UCSD-AML1 (cell line): ENCODE data around the gene IGF1R.

Experiments
- DNase-seq: peaks from one replicate; lab custom pipeline; 2025; ENCODE audit not compliant: unreplicated experiment; lab: John Stamatoyannopoulos, UW

Gene IGF1R

DNA sequence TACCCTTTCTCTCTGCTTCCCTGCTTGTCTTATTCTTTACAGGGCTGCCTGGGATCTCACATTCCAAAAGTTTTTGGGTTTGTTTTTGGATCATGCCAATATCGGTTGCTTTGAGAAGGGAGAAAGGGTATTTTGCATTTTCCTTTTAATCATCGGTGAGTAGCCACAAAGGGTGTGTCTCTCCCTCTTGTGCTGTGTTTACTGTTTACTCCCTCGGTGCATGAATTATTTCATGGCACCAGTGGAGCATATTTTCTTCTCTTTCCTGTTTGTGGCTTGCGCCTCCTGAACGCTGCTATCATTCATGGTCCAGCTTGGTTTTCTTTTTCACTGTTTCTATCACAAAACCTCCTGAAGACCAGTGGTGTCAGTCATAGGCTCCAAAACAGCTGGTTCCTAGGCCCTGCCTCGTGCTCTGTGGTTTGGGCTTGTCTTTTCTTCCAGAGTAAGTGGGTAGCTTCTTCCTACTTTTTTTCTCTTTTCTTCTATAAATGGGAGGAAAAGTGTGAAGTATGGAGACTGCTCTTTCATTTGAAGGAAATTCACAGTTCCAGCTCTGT lies 54.9 kb downstream of the IGF1R start:
- DNase-seq, result no peak

DNA sequence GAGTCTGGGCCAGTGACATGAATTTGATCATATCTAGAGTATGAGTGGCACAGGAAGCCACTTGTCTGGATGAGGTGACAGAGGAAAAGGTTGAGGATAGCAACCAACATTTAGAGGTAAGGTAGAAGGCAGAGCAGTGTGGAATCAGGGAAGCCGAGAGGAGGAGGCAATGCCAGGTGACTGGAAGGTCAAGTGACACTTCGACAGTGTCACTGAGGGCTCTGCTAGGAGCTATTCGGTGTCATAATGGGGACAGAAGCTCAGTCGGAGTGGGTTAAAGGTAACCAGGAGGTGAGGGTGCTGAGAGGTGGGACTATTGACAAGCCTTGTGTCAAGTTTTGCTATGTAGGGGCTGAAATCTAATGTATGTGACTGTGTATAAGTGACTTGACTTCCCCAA lies 56.7 kb downstream of the IGF1R start:
- DNase-seq, result no peak

DNA sequence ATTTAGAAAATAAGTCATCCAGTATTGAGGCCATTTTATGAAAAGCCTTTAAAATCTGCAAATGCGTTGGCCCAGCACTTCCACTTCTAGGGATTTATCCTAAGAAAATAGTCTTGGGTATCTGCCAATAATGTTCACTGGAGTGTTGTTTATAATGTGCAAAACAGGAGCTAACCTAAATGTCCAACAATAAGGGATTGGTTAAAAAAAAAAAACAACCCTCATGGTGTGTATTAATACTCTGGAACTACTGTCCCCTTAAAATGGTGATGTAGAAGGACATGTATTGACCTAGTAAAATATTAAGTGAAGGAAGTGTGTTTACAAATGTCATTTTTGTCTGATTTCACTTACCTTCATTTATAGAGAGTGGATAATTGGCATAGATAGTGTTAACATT lies 58.0 kb downstream of the IGF1R start:
- DNase-seq, result no peak

DNA sequence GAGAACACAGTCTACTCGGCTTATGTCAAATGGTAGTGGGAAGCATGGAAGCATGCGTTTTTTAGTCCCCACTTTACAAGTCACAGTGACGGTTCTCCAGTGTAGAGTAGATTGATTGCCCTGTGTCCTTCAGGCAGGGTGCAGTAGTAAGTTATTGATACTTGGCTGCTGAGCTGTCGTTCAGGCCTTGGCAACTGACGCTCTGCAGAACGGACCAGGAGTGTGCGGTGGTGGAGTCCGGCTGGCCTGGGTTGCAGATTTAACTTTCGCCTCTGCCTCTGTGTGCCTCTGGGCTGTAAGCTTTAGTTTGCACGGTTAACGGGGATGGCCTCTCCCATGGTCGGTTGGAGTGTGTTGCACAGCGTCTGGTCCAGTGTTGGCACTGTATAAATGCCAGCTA lies 58.6 kb downstream of the IGF1R start:
- no peak for DNase-seq

- no peak for DNase-seq
Measured at GRCh38 chr15:98708037-98708590, 59.8 kb downstream of the IGF1R start.

GRCh38 chr15:98711810-98712209 lies 63.5 kb downstream of the IGF1R start:
- no peak for DNase-seq

- DNase-seq, result no peak
Measured at GRCh38 chr15:98712845-98713584, 64.7 kb downstream of the IGF1R start.

DNA sequence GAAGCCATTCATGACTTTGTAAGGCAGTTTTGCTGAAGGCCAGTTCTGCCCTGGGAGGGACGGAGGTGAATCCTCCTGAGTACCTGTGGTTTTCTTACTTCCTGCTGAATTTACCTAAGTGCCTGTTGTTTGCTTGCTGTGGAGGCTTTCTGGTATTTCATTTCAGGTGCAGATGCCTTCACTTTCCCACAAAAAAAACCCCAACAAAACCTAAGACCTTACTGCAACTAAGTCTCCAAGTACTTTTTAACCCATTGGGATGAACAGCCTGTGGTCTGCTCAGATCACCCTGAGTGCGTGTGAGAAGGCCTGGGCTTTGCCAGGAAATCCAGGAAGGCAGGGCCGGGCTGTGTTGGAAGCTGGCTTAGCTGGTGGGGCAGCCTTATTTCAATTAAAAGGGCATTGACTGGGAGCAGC lies 65.3 kb downstream of the IGF1R start:
- DNase-seq, result no peak

GRCh38 chr15:98714922-98715321 lies 66.6 kb downstream of the IGF1R start:
- no peak for DNase-seq

DNA sequence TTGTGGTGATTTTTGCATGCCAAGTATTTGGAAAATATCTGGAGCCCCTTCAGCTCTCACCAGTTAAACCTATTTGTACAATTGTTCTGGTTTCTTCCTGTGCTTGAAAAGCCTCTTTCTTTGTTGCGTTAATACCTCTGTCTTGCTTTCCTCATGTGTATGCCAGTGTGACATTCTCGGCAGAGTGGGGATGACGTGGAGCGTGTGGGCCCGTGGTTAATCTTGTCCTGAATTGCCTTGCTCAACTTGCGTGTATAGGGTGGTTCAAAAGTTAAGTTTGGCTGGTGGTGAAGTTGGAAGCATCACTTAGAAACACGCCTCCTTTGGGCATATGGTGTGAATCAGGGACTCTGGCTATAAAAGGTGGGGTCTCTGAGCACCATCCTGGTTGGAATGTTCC lies 67.1 kb downstream of the IGF1R start:
- DNase-seq, result no peak

- DNase-seq, result no peak
Measured at GRCh38 chr15:98715890-98716443, 67.6 kb downstream of the IGF1R start.

DNA sequence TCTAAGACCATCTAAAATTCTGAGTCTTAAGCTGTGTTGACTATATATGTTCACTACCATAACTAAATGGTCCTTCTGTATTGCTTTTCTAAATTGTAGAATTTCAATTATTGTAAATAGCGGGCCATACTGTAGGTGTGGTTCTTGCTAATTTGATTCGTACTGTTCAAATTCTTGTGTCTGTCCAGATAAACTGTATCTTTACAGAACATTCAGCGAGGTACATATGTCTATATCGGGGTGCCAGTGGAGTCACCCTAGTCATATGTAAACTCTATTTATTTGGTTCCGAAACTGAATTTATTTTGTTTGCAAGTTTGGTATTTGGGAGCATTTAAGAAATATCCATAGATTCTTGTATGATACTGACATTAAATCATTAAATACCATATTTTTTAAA lies 69.0 kb downstream of the IGF1R start:
- DNase-seq, result no peak

DNA sequence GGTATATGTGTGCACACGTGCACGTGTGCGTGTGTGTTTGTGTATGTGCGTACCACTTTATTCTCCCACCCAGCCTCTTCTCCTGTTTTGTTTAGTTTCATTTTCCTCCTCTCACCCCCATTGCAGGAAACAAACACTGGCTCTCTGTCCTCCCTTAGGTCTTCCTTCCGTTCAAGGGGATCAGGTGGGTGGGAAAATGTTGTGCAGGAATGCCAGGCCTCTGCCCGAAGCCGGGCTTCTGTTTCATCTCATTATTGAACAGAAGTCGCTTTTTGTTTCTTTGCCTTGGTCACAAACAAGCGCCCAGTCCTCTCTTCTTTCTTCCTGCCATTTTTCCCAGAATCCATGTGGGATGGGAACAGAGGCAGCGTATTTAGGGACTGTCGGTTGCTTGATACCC lies 69.6 kb downstream of the IGF1R start:
- DNase-seq, result no peak

DNA sequence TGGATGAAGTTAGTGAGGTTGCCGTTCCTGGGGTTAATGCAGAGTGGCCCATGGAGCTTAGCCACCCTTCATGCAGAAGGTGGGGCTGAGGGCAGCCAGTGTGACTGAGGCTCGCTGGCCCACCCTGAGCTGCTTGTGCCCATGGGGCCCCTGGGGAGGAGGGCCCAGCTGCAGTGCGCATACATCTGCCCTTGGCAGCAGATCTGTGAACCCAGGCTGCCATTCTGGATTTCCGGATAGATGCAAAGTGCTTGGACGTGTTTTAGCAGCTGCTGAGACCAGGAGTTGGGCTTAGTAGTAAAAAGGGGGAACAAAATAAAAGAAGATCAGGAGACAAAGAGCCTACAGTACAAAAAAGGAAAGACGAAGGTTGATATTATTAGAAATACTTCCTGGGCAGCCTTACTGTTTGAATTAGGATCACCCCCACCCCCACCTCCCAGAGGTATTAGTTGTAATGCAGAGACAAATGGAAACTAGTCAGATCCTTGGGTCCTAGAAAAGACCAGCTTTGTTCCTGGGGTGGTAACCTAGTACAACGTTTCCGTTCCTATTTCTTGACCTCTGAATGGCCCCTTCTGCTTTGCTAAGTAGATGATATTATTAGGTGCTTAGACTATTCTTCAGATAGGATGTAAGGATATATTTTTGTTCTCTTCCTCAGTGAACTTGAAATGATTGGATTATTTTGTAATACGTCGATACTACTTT lies 70.2 kb downstream of the IGF1R start:
- no peak for DNase-seq

- no peak for DNase-seq
Measured at GRCh38 chr15:98719137-98719740, 70.9 kb downstream of the IGF1R start.

- DNase-seq, result no peak
Measured at GRCh38 chr15:98720031-98720430, 71.7 kb downstream of the IGF1R start.

- no peak for DNase-seq
Measured at GRCh38 chr15:98720577-98721565, 72.5 kb downstream of the IGF1R start.

DNA sequence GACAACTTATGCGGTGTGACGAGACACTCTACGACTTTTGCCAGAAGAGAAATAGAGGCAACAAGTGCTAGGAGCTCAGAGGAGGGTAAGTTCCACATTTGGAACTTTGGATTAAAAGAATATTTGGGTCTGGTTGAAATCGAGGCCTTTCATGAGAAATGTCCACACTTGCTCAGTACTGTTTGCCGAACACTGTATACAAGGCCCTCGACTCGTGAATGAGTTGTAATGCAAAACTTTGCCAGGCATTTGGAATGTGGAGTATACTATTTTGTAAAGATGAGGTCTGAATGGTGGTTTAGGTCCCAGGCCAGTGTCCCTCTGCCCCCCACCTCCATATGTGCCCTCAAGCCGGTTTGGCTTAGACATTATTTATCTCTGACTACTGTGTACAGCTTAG lies 73.9 kb downstream of the IGF1R start:
- DNase-seq, result no peak

DNA sequence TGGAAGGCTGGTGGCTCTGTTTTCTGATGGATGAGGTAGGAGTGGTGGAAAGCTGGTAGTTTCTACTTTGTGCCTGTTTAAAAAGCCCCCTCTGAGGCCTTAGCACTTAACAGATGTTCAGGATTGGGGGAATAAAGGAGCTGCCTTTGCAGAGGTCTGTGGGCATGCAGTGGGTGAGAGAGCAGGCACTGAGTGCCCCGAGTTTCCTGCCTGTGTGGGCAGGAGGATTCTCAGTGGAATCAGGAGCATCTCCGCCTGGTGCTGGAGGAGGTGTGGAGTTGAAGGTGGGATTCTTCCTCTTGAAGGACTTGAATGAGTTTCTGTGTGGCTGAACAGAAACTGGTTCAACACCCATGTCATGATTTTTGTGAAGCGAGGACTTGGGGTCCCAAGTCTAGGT lies 74.3 kb downstream of the IGF1R start:
- no peak for DNase-seq

DNA sequence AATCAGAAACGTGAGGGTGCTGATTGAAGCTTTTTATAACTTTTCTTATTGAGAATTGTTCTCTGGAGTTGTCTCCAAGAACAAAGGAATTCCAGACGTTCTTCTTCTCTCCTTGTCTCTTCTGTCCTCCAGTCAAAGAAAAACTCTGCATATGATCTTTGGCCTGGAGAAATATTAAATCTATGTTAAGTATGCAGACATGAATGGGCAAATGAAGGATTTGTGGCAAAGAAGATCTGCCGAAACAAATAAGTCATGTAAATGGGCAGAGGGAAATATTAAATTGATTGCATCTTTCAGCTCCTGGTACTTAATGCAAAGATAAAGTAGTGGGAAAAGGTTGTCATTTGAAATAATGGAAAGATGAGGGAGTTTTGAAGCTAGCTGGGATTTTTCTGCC lies 74.9 kb downstream of the IGF1R start:
- no peak for DNase-seq
